HG03064 (cell line): ENCODE measurements around the gene KRTAP1-4.
"Not testable (repeated sequence)": the region's sequence is repeated elsewhere in the genome, so short reads cannot be mapped to it uniquely, and the experiment has no call there.

ENCODE experiments used
- ATAC-seq: cut with Tn5 transposase; IDR thresholded peaks from one replicate; pipeline ENCODE4 v1.9.1; 2021; ENCODE audit warnings: low read depth; ENCODE audit not compliant: unreplicated experiment

The KRTAP1-4 gene

DNA sequence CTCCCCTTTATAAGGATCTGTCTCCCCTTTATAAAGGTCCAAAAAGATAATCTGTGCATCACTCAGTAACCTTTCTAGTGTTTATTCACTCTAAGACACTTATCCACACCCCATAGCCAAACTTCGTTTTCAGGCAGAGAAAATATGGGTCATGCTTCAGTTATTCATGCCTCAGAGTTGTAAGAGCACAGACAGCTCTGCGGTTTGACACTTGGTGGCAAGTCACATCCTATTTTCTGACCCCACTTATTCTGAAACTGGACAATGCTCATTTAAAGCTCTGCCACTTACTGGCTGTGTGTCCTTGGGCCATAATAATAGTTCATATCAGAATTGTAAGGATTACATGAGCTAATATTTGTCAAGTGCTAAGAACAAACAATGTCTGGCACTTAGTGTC is 19.1 kb upstream of the KRTAP1-4 start:
- ATAC-seq: no peak

DNA sequence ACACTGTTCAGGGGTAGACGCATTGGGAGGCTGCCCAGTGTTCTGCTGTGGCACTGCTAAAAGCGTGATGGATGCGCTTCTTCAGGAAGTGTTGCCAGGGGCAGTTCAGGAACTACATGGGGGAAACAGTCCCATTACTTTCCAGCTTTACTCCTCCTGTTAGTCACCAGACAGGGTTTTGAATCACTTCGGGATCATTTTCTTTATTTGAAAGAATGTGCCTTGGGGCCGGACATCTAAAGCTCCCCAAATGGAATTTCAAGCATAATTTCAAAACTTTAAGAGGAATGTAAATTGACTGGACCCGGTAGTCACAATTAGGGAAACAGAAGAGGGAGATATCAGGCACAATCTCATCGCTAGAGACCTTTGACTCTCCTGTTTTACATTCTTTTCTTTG is 18.4 kb upstream of the KRTAP1-4 start:
- no peak for ATAC-seq

DNA sequence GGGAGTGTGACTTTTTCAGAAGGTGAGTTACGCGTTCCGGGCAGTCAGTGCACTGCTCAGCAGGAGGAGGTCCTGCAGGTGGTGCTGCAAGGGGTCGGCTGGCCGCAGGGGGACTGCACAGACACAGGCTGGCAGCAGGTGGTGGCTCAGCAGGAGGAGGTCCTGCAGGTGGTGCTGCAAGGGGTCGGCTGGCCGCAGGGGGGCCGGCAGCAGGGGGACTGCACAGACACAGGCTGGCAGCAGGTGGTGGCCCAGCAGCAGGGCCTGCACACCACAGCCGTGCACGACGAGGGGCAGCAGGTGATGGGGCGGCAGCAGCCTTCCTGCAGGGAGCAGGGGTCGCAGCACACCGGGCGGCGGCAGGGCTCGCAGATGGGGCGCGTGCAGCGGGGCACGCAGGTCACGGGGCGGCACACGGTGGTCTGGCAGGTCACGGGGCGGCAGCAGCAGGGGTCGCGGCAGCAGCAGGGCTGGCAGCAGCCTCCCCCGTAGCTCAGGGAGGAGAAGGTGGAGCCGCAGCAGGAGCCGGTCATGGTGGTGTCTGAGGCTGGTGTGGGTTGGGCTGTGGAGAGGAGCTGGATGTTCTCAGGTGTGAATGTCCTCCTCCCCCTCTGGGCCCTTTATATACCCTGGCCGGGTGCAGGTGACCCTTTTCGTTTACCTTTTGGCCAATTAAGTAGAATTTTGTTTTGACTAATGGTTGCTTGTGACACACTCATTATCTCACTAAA is 16.9 kb upstream of the KRTAP1-4 start, which contains the start of gene KRTAP2-1:
KRTAP2-1 (minus strand) TSS at position 582 of the 731 bp plus-strand sequence; CDS start at position 533, 49 bp downstream.
- ATAC-seq: not testable (repeated sequence)

DNA sequence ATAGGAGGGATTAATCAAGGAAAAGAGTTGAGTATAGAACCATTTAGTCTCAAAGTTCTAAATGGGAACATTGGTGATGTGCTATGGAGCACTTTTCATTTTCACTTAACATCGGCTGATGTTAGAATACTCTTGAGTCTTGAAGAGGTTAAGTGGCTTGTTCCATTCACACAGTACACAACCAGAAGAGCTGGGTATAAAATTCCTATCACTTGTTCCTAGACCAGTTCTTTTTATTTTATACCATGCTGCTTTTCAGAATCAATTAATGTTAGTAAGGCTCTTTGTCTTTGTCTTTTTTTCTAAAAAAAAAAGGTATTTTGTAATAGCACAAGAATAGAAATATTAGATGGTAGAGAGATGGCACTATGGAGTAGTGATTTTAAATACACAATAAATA is 13.0 kb upstream of the KRTAP1-4 start:
- ATAC-seq: no peak

DNA sequence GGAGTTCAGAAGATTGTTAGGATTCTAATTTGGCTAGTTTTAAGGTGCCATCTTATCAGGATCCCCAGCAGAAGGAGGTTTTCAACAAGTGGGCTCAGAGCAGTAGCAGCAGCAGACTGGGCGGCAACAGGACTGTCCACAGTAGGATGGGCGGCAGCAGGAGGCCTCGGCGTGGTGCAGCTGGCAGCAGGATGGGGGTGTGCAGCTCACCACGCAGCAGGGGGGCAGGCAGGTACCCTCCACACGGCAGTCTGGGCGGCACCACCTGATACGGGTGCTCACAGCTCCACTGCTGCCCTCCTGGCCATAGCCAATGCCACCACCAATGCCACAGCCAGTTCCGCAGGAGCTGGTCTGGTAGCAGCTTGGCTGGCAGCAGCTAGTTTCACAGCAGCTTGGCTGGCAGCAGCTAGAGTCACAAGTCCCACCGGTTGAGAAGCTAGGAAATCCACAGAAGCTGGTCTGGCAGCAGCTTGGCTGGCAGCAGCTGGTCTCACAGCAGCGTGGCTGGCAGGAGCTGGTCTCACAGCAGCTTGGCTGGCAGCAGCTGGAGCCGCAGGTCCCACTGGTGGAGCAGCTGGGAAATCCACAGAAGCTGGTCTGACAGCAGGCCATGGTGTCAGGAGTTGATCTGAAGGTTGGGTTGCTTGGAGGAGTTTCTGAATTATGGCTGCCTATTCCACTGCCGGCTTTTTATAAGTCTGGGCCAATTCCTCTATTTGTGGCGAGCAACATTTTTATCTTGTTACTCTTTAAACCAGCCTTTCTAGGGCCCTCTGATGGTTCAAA is 11.0 kb upstream of the KRTAP1-4 start, which contains the start of gene KRTAP1-1:
KRTAP1-1 (minus strand) TSS at position 668 of the 789 bp plus-strand sequence; CDS start at position 615, 53 bp downstream.
- not testable (repeated sequence) for ATAC-seq

DNA sequence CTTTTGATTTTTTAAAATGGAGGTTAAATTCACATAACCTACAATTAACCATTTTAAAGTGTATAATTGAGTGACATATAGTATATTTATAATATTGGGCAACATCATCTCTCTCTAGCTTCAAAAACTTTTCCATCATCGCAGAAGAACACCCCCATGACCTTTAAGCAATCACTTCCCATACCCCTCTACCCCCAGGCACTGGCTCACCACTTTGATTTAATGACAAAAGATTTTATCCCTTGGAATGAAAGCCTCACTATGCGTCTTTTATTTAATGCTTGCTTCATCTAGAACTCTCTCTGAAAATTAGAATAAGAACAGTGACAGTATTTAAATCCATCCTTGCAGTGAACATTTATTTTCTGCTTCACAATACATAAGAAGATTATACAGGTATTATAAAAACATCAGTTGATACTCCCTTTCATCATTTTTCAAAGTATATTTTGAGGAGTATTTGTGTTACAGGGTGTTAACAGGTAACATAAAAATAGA is 7.9 kb upstream of the KRTAP1-4 start:
- no peak for ATAC-seq

DNA sequence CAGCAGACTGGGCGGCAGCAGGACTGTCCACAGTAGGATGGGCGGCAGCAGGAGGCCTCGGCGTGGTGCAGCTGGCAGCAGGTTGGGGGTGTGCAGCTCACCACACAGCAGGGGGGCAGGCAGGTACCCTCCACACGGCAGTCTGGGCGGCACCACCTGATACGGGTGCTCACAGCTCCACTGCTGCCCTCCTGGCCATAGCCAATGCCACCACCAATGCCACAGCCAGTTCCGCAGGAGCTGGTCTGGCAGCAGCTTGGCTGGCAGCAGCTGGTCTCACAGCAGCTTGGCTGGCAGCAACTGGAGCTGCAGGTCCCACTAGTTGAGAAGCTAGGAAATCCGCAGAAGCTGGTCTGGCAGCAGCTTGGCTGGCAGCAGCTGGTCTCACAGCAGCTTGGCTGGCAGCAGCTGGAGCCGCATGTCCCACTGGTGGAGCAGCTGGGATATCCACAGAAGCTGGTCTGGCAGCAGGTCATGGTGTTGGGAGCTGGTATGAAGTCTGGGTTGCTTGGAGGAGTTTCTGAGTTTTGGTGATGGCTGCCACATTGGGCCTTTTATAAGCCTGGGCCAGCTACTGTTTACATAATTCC is 4.4 kb upstream of the KRTAP1-4 start, which contains the start of gene KRTAP1-3:
KRTAP1-3 (minus strand) TSS at position 529 of the 590 bp plus-strand sequence; CDS start at position 476, 53 bp downstream.
- not testable (repeated sequence) for ATAC-seq

DNA sequence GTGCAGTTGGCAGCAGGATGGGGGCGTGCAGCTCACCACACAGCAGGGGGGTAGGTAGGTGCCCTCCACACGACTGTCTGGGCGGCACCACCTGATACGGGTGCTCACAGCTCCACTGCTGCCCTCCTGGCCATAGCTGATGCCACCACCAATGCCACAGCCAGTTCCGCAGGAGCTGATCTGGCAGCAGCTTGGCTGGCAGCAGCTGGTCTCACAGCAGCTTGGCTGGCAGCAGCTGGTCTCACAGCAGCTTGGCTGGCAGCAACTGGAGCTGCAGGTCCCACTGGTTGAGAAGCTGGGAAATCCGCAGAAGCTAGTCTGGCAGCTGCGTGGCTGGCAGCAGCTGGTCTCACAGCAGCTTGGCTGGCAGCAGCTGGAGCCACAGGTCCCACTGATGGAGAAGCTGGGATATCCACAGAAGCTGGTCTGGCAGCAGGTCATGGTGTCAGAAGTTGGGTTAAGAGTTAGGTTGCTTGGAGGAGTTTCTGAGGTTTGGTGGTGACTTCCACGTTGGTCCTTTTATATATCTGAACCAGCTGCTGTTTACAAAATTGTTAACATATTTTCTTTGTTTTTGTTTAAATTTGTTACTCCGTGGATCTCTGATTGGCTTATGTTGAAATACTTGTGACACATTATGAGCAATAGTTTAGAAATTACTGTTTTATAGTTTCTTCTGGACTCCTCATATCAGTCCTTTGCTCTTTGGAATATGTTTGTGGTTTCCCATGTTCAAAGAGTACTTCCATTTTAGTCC is 3.1 kb downstream of the KRTAP1-4 start, which contains the start of gene KRTAP1-5:
KRTAP1-5 (minus strand) TSS at position 494 of the 757 bp plus-strand sequence; CDS start at position 441, 53 bp downstream.
- no peak for ATAC-seq

DNA sequence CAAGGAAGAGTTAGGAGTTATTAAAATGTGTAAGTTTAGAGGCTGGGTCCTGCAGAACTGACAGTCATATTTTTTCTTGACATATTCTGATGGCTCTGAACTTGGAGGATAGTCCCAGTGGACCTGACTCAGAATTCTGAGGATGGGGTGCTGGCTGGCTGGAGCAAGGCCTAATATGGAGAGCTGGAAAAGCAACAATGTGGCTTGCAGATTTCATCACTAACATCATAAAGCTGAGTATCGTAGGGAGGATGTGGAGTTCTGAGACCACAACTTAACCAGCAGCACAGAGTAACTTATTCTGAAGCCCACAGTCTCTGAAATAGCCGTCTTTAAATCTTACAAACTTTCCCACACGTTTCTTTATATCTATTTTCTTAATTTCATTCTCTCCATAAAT is 5.3 kb downstream of the KRTAP1-4 start:
- no peak for ATAC-seq

DNA sequence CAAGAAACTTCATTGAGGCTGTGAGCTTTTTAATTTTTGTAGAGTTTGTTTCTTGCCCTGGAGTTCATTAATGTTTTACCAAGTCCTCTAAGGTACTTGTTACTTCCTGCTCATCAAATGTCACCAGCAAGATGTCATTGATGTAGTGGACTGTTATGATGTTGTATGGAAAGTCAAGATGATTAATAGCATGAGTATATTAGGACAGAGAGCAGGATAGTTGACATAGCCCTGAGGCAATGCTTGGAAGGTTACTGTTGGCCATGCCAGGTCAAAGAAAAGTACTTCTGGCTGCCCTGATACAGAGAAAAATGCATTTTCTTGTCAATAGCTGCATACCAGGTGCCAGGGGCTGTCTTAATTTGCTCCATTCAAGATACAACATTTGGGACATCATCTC is 9.7 kb downstream of the KRTAP1-4 start:
- no peak for ATAC-seq

DNA sequence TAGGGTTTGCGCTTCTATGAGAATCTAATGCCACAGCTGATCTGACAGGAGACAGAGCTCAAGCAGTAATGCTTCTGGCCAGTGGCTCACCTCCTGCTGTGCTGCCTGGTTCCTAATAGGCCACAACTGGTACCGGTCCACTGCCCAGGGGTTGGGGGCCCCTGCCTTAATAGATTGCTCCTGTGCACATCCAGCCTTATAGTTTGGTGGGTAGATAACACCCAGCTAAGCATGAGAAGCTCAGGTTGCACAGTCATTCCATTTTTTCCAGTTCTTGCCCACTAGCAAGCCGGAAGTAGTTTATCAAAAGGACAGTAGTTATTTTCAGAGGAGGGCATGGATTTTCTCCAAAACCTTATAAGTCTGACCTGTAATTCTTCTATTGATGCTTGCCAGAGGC is 10.6 kb downstream of the KRTAP1-4 start:
- ATAC-seq: no peak

DNA sequence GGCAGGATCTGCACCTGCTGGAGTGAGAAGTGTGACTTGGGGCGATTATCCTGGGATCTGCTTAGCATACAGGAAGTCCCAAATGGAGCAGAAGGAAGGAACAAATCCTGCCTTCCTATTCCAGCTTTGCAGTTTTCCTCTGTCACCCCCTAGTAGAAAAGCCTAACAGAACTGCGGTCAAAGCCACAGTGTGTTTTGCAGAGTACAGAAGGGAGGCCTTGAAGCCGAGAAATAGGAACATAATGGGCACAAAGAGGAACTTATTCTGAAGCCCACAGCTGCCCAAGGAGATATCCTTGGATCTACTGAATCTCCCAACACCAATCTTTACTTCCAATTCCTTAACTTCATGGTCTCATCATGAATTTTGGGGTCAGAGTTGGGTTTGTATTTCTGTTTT is 11.5 kb downstream of the KRTAP1-4 start:
- no peak for ATAC-seq

DNA sequence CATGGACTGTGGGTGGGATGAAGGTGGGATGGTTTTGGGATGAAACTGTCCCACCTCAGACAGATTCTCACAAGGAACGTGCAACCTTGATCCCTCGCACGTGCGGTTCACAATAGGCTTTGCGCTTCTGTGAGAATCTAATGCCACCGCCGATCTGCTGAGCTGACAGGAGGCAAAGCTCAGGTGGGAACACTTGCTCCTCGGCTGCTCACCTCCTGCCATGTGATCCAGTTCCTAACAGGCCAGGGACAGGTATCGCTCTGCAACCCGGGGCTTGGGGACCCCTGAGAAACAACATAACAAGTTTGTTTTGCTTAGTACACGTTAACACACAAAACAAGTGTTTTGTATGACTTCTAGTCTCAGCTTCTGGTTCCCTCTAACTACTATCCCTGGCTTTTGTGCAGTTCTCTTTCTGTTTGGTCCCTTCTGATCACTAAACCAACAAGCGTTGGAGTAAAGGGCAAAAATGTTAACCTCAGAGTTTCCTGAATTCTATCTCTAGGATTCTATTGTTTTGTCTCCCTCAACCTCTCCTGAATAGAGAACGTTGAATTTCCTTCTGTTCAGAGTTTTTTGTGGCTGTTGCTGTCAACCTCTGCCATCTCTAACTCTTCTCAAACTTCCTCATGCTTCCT is 13.3 kb downstream of the KRTAP1-4 start:
- ATAC-seq: no peak

DNA sequence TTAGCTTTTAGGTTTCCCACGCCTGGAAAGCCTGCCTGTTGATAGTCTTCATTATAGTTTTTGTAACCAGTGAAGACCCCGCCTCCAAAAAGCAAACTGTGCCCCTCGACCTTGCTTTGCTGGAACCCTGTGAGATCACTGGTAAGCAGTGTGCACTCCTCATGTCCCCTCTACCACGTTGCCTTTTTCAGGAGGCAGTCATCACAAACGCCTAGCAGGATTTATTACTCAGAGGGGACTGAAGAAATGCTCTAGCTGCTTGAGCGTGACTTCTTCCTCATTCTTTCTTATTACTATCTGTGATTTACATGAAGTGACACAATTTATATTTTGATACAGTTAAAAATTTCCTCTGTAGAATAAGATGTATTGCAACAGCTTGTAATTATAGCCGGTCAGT is 14.5 kb downstream of the KRTAP1-4 start:
- no peak for ATAC-seq

DNA sequence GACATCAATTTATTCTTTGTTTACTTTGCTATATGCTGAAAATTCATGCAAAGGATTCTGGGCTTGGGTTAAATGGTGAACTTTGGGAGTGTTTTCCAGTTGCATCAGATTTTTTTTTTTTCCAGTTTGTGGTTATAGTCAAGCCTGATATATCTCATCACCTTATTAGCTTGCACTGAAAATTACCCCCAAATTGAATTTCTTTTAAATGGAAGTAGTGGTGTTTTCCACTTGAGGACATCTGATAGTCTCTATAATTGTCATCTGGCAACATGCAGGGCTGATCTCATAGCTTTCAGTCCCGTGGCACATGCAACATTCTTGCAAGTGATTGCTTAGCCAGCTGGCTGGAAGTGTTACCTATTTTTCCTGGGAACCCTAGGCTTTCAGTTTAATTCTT is 16.4 kb downstream of the KRTAP1-4 start:
- no peak for ATAC-seq

DNA sequence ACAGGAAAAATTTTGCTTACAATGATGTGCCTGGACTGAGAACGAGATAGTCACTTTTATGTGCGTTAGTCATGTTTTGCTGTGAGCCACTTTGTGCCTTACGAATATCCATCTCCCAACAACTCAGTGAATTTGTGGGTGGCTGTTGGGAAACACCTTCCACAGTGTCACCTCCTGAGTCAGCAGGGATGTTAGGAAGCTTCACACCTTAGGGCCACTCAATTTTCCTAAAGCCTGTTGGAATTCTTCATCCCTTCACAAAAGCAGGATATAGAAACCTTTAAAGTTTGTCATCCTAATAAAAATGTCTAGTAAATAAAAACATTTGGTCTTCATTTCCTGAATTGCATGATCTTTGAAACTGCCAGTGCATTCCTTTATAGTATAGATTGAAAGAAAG is 16.8 kb downstream of the KRTAP1-4 start:
- ATAC-seq: no peak

DNA sequence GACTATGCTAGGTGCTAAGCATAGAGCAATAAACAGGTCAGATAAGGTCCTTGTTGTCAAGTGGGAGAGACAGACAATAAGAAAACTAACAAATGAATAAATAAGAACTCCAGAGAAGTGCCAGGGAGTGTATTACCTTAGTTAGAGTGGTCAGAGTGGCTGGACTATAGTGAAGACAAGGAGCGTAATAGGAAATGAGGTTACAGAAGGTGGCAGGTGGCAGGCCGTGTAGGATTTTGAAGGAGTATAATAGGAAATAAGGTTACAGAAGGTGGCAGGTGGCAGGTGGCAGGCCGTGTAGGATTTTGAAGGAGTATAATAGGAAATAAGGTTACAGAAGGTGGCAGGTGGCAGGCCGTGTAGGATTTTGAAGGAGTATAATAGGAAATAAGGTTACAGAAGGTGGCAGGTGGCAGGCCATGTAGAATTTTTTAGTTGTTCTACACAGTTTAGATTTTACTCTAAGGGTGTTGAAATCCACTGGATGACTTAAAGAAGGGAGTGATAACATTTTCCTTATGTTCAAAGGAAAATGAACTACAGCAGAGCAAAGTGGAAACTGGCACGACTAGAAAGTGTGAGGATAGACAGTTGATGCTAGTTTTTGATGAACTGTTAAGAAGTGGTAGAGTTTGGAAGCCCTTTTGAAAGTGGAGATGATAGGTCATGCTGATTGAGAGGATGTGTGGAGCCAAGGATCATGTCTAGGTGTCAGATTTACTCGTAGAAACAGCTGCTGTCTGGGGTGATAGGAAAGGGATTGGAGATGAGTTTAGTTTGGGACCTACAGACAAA is 17.5 kb downstream of the KRTAP1-4 start:
- ATAC-seq: no peak

DNA sequence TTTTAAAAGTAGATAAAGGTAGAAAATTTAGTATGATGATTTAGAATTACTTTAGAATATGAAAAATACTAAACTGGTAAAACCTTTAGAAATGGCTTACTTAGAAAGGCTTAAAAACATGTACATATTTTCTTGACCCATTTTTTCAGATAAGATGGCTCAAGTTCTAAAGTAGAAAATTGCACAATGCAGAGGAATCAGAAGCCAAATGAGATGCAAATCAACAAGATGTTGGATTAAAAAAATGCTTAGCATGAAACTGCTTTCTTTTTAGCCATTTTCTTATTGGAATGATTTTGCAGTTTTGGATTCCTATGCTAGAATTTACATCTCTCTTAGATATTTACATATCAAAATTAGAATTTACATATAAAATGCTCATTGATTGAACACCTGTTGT is 19.6 kb downstream of the KRTAP1-4 start:
- no peak for ATAC-seq

DNA sequence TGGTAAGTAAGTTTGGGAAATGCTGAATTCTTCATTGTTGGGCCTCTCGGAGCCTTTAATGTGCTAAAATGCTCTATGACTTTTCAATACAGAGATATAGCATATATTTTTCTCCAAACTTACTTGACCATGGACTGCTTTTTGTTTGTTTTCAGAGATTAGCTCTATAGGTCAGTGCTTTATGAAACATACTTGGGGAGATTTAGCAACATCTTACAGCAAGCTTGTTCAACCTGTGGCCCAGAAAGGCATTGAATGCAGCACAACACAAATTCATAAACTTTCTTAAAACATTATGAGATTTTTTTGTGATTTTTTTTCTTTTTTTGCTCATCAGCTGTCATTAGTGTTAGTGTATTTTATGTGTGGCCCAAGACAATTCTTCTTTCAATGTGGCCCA is 20.1 kb downstream of the KRTAP1-4 start:
- no peak for ATAC-seq
